IMR-90 (cell line): Measurements from ENCODE around the gene ZZZ3. TPM values are rescaled to one million over a fixed set of nuclear protein-coding genes. Genes with fewer than 3 reads are reported as not detected.

Source experiments
- ATAC-seq: fragments of 200-7000 bp; cut with Tn5 transposase; 2 replicates; pipeline ENCODE4 v1.9.1; 2020; ENCODE audit warnings: low read depth, mild to moderate bottlenecking, moderate library complexity
- BruUV-seq: library from RNA; stranded (reverse); fragments of 400-500 nt; replicated peaks from 2 replicates; lab custom pipeline; 2021; lab: Mats Ljungman, UMichigan
- CTCF ChIA-PET: fragments of 300-600 bp; formaldehyde crosslinking; extraction: SDS; loops from one replicate; lab custom pipeline; 2021; ENCODE audit warnings: antibody characterized with exemption; lab: Yijun Ruan, JAX
- POLR2A ChIA-PET: fragments of 300-600 bp; sonication (Branson Sonifier 250); formaldehyde crosslinking; loops from one replicate; lab custom pipeline; 2022; ENCODE audit warnings: antibody characterized with exemption; ENCODE audit not compliant: unreplicated experiment; lab: Charles Lee
- DNase-seq: peaks from one replicate; pipeline ENCODE4 v3.0.0; 2013
- H2AFZ ChIP-seq: replicated peaks from 2 replicates; pipeline ENCODE3; 2013; ENCODE audit warnings: low read length, mild to moderate bottlenecking; ENCODE audit not compliant: poor library complexity
- H2AK5ac ChIP-seq: 2 replicates; pipeline ENCODE4 v1.6.1; 2013; ENCODE audit warnings: low read depth, low read length, inconsistent platforms
- H2AK9ac ChIP-seq: replicated peaks from 2 replicates; pipeline ENCODE3; 2013; ENCODE audit warnings: mild to moderate bottlenecking, low read depth, low read length, moderate library complexity; ENCODE audit not compliant: poor library complexity
- H2BK120ac ChIP-seq: 2 replicates; pipeline ENCODE4 v1.6.1; 2013; ENCODE audit warnings: low read depth, low read length, inconsistent platforms
- H2BK15ac ChIP-seq: 3 replicates; pipeline ENCODE4 v1.6.1; 2013; ENCODE audit warnings: low read depth, low read length, inconsistent platforms
- H2BK20ac ChIP-seq: 2 replicates; pipeline ENCODE4 v1.6.1; 2013; ENCODE audit warnings: low read depth, mild to moderate bottlenecking, inconsistent platforms, low read length, moderate library complexity
- H2BK5ac ChIP-seq: 2 replicates; pipeline ENCODE4 v1.6.1; 2013; ENCODE audit warnings: mild to moderate bottlenecking, low read depth, low read length, inconsistent platforms; ENCODE audit not compliant: poor library complexity, severe bottlenecking
- H3K14ac ChIP-seq: replicated peaks from 2 replicates; pipeline ENCODE4 v1.6.1; 2013; ENCODE audit warnings: low read depth, low read length, inconsistent platforms
- H3K18ac ChIP-seq: 2 replicates; pipeline ENCODE4 v1.6.1; 2013; ENCODE audit warnings: low read depth, low read length, control low read depth
- H3K23ac ChIP-seq: 2 replicates; pipeline ENCODE4 v1.6.1; 2013; ENCODE audit warnings: low read depth, low read length, inconsistent platforms
- H3K27ac ChIP-seq: 2 replicates; pipeline ENCODE4 v1.5.1; 2013; ENCODE audit warnings: mild to moderate bottlenecking, control low read depth, low read length; ENCODE audit not compliant: insufficient read depth
- H3K27me3 ChIP-seq: 2 replicates; pipeline ENCODE4 v1.6.1; 2013; ENCODE audit warnings: low read length; ENCODE audit not compliant: control insufficient read depth, insufficient read depth
- H3K36me3 ChIP-seq: 2 replicates; pipeline ENCODE4 v1.6.1; 2013; ENCODE audit warnings: low read length, mixed read lengths; ENCODE audit not compliant: control insufficient read depth, insufficient read depth
- H3K4ac ChIP-seq: 2 replicates; pipeline ENCODE4 v1.6.1; 2013; ENCODE audit warnings: low read depth, low read length, inconsistent platforms
- H3K4me1 ChIP-seq: 2 replicates; pipeline ENCODE4 v1.6.1; 2013; ENCODE audit warnings: low read length, mixed read lengths; ENCODE audit not compliant: control insufficient read depth, insufficient read depth
- H3K4me2 ChIP-seq: 2 replicates; pipeline ENCODE4 v1.6.1; 2013; ENCODE audit warnings: low read depth, mild to moderate bottlenecking, control low read depth, low read length, moderate library complexity
- H3K4me3 ChIP-seq: 2 replicates; pipeline ENCODE4 v1.5.1; 2013; ENCODE audit warnings: low read depth, mild to moderate bottlenecking, control low read depth, low read length, moderate library complexity; ENCODE audit not compliant: insufficient read depth
- H3K56ac ChIP-seq: 2 replicates; pipeline ENCODE4 v1.6.1; 2013; ENCODE audit warnings: low read length, inconsistent platforms; ENCODE audit not compliant: insufficient read depth; ENCODE audit errors: extremely low read depth
- H3K79me1 ChIP-seq, 2 experiments: 2 replicates each; pipeline ENCODE4 v1.6.1; 2013; ENCODE audit warnings: low read length in 2 of 2, inconsistent platforms in 1 of 2, low read depth in 1 of 2
- H3K9ac ChIP-seq: 2 replicates; pipeline ENCODE4 v1.6.1; 2013; ENCODE audit warnings: low read depth, low read length, control low read depth
- H3K9me1 ChIP-seq: 2 replicates; pipeline ENCODE4 v1.6.1; 2013; ENCODE audit warnings: low read length, inconsistent platforms; ENCODE audit not compliant: insufficient read depth
- H3K9me3 ChIP-seq: 2 replicates; pipeline ENCODE4 v1.6.1; 2013; ENCODE audit warnings: low read length; ENCODE audit not compliant: control insufficient read depth, insufficient read depth
- H4K20me1 ChIP-seq: 2 replicates; pipeline ENCODE4 v1.6.1; 2013; ENCODE audit warnings: low read length, inconsistent platforms; ENCODE audit not compliant: insufficient read depth
- H4K5ac ChIP-seq: 2 replicates; pipeline ENCODE4 v1.6.1; 2013; ENCODE audit warnings: mild to moderate bottlenecking, low read depth, low read length, control low read depth
- H4K8ac ChIP-seq, 2 experiments: 2 replicates each; pipeline ENCODE4 v1.6.1; 2013; ENCODE audit warnings: low read depth in 2 of 2, low read length in 2 of 2, control low read depth in 1 of 2, inconsistent platforms in 1 of 2
- H4K91ac ChIP-seq: 2 replicates; pipeline ENCODE4 v1.6.1; 2013; ENCODE audit warnings: low read depth, low read length, inconsistent platforms; ENCODE audit not compliant: insufficient read depth
- BHLHE40 ChIP-seq: fragments of 150-350 bp; IDR thresholded peaks from 2 replicates; pipeline ENCODE4 v1.6.1; 2016; ENCODE audit warnings: mild to moderate bottlenecking, low read depth, low read length
- CEBPB ChIP-seq: IDR thresholded peaks from 2 replicates; pipeline ENCODE4 v1.6.1; 2012; ENCODE audit warnings: low read depth, low read length, improper control_type of control experiment
- CTCF ChIP-seq: conservative IDR thresholded peaks from 2 replicates; pipeline ENCODE4 v1.5.1; 2012; ENCODE audit warnings: mild to moderate bottlenecking, low read depth, low read length, improper control_type of control experiment
- ELK1 ChIP-seq: fragments of 150-350 bp; IDR thresholded peaks from 2 replicates; pipeline ENCODE4 v1.6.1; 2016; ENCODE audit warnings: low read depth, mild to moderate bottlenecking, low read length, moderate library complexity, borderline replicate concordance
- FOS ChIP-seq: fragments of 150-350 bp; IDR thresholded peaks from 2 replicates; pipeline ENCODE4 v1.6.1; 2016; ENCODE audit warnings: low read depth, low read length
- MAFK ChIP-seq: IDR thresholded peaks from 2 replicates; pipeline ENCODE4 v1.6.1; 2012; ENCODE audit warnings: low read depth, low read length, improper control_type of control experiment
- MXI1 ChIP-seq: IDR thresholded peaks from 2 replicates; pipeline ENCODE4 v1.6.1; 2012; ENCODE audit warnings: low read depth, mild to moderate bottlenecking, low read length, moderate library complexity, borderline replicate concordance
- NFE2L2 ChIP-seq: fragments of 150-350 bp; IDR thresholded peaks from 2 replicates; pipeline ENCODE4 v1.6.1; 2016; ENCODE audit warnings: low read depth, mild to moderate bottlenecking, low read length
- POLR2A ChIP-seq: IDR thresholded peaks from 2 replicates; pipeline ENCODE4 v1.6.1; 2012; ENCODE audit warnings: mild to moderate bottlenecking, low read depth, low read length
- RAD21 ChIP-seq: IDR thresholded peaks from 2 replicates; pipeline ENCODE4 v1.6.1; 2012; ENCODE audit warnings: low read length, improper control_type of control experiment
- RCOR1 ChIP-seq: IDR thresholded peaks from 2 replicates; pipeline ENCODE4 v1.6.1; 2012; ENCODE audit warnings: mild to moderate bottlenecking, low read length, improper control_type of control experiment; ENCODE audit not compliant: insufficient replicate concordance
- RFX5 ChIP-seq: IDR thresholded peaks from 2 replicates; pipeline ENCODE4 v1.8.0; 2012; ENCODE audit warnings: low read depth, mild to moderate bottlenecking, low read length, moderate library complexity
- SMC3 ChIP-seq: fragments of 150-350 bp; IDR thresholded peaks from 2 replicates; pipeline ENCODE4 v1.6.1; 2016; ENCODE audit warnings: low read depth, mild to moderate bottlenecking, antibody characterized with exemption, low read length, moderate library complexity
- USF2 ChIP-seq: fragments of 150-350 bp; IDR thresholded peaks from 2 replicates; pipeline ENCODE4 v1.6.1; 2017; ENCODE audit warnings: mild to moderate bottlenecking, antibody characterized with exemption, low read length, low read depth
- whole genome bisulfite sequencing, 2 experiments: methylation state at CpG; one replicate each; pipeline versions ENCODE4 v1.1.5 to v1.1.7; 2013; ENCODE audit warnings: missing lambda C conversion rate in 2 of 2; ENCODE audit not compliant: insufficient read length in 1 of 2; ENCODE audit errors: extremely low coverage in 2 of 2; 5-methylcytosine and 5-hydroxymethylcytosine counted together
- dilution Hi-C: fragments of 300-500 bp; cut with HindIII; formaldehyde crosslinking; loops from one replicate; pipeline ENCODE4 v1.14.3; 2018; ENCODE audit warnings: low sequenced_read_pairs; ENCODE audit not compliant: unreplicated experiment
- in situ Hi-C: fragments of 300-500 bp; cut with MboI; formaldehyde crosslinking; loops from 3 replicates; pipeline ENCODE4 v1.14.3; 2019; ENCODE audit warnings: low sequenced_read_pairs, inconsistent platforms, mixed read lengths
- intact Hi-C: fragments of 100-400 bp; cut with micrococcal nuclease; formaldehyde crosslinking; loops from 2 replicates; pipeline ENCODE4 v1.10.0; 2022
- polyA plus RNA-seq, 3 experiments: library from polyadenylated mRNA; depleted of rRNA; stranded (reverse); fragments of >200 nt; gene quantifications; 2 replicates each; pipeline ENCODE4 v1.2.3, GENCODE V29; 2012; ENCODE audit warnings: low replicate concordance in 1 of 3
- total RNA-seq: library from RNA; depleted of rRNA; stranded (reverse); fragments of >200 nt; gene quantifications from 2 replicates; pipeline ENCODE4 v1.2.3, GENCODE V29; 2012

ZZZ3 gene
- total and polyA plus RNA-seq, 2 of the 4 experiments (the other 2 are of a cell fraction), result 14.2 to 66.3 TPM

- H4K20me1 ChIP-seq, result peaks cover 42% of the 10 kb centered on the region
These were observed 10.1 kb downstream of the ZZZ3 start for GRCh38 chr1:77672374-77672773.

More at GRCh38 chr1:77672374-77672773, 10.1 kb downstream of the ZZZ3 start:
- no CpG with 5 or more reads among the region's 2 CpGs for WGBS, 2 experiments
- POLR2A ChIA-PET, result no interaction called here
- Histone ChIP-seq H2BK15ac (no peak overlapping the region), H2AFZ (no peak overlapping the region), H2AK5ac (no peak overlapping the region), H3K27me3 (no peaks in the 10 kb centered on the region), H3K18ac (no peak overlapping the region), H2BK5ac (peak overlapping the region; percentile 10), H3K4me1 (peaks cover 17% of the 10 kb centered on the region), H3K56ac (no peak overlapping the region), H3K14ac (no peak overlapping the region), H2BK120ac (no peak overlapping the region), H3K79me1 (peaks cover 5 to 44% of the 10 kb centered on the region in 2 experiments; a peak in 2 of 4 replicates), H3K9ac (peak overlapping the region; percentile 23; the same call in 1 of the 2 replicates), H3K23ac (peak overlapping the region; percentile 50; the same call in 1 of the 2 replicates), H4K91ac (no peak overlapping the region), H3K4me2 (peak overlapping the region; percentile 95), H3K27ac (no peak overlapping the region), H3K9me1 (peaks cover 4% of the 10 kb centered on the region; the same call in 1 of the 2 replicates), H3K9me3 (no peaks in the 10 kb centered on the region), H3K36me3 (no peaks in the 10 kb centered on the region), H2BK20ac (no peak overlapping the region), H4K8ac (no peak overlapping the region), H2AK9ac (no peak overlapping the region), H3K4ac (no peak overlapping the region), H4K5ac (no peak overlapping the region), H3K4me3 (no peak overlapping the region)
- BruUV-seq, result no TSS peak
- TF ChIP-seq CTCF (no peak), FOS (no peak), SMC3 (no peak), BHLHE40 (no peak), RFX5 (no peak), USF2 (no peak), CEBPB (no peak), RCOR1 (no peak), RAD21 (no peak), MAFK (no peak), MXI1 (no peak), POLR2A (no peak), ELK1 (no peak), NFE2L2 (no peak)
- ATAC-seq, result peak; percentile 19; the same call in 1 of the 2 replicates
- DNase-seq, result no peak
- CTCF ChIA-PET, result interaction anchor here (0.5 kb wide), 1 partner anchor 24 kb away, joined by 3 read pairs; no protein-coding TSS in a partner anchor
- in situ Hi-C loops (no loop called here), dilution Hi-C loops (no loop called here), intact Hi-C loops (no loop called here)
